ENCODE data around the gene DNAAF3. TPM values are rescaled to one million over a fixed set of nuclear protein-coding genes. Genes with fewer than 3 reads are reported as not detected.

The DNAAF3 gene

Small RNA genes lying within 50 kb of the gene (small RNA-seq; reads per million reads assigned to genes)
- gene MIR7975 (ENCODE audit: low read depth) (not detected), gene RF01210 (ENCODE audit: low read depth) (not detected)

Data from mesenchymal stem cell (in vitro differentiated cells and primary cell).